HG02884 (cell line): Measurements from ENCODE around the gene EIF3CL.
"Not testable (repeated sequence)": the region's sequence is repeated elsewhere in the genome, so short reads cannot be mapped to it uniquely, and the experiment has no call there.

ENCODE experiments used
- ATAC-seq: cut with Tn5 transposase; IDR thresholded peaks from one replicate; pipeline ENCODE4 v1.9.1; 2021; ENCODE audit warnings: mild to moderate bottlenecking, moderate library complexity; ENCODE audit not compliant: unreplicated experiment

EIF3CL gene

GRCh38 chr16:28364268-28365173 lies 39.1 kb downstream of the EIF3CL start:
- peak; percentile 82 for ATAC-seq

- not testable (repeated sequence) for ATAC-seq
Measured at GRCh38 chr16:28363408-28363807, 40.2 kb downstream of the EIF3CL start, which contains the start of gene NPIPB6. TSS of gene NPIPB6 (minus strand) at chr16:28363508. CDS start at chr16:28362822, 686 bp downstream.

GRCh38 chr16:28362600-28362999 lies 41.0 kb downstream of the EIF3CL start:
- ATAC-seq: not testable (repeated sequence)

- not testable (repeated sequence) for ATAC-seq
Measured at GRCh38 chr16:28338230-28338629, 65.4 kb downstream of the EIF3CL start.

- ATAC-seq: not testable (repeated sequence)
Measured at GRCh38 chr16:28336940-28337710, 66.5 kb downstream of the EIF3CL start.

- ATAC-seq: not testable (repeated sequence)
Measured at GRCh38 chr16:28335678-28336077, 68.0 kb downstream of the EIF3CL start.

- not testable (repeated sequence) for ATAC-seq
Measured at GRCh38 chr16:28332632-28333031, 71.0 kb downstream of the EIF3CL start.

GRCh38 chr16:28330981-28331380 lies 72.7 kb downstream of the EIF3CL start:
- ATAC-seq: not testable (repeated sequence)

- not testable (repeated sequence) for ATAC-seq
Measured at GRCh38 chr16:28330232-28330631, 73.4 kb downstream of the EIF3CL start.
